ENCODE data around the gene BACH2. TPM values are rescaled to one million over a fixed set of nuclear protein-coding genes. Genes with fewer than 3 reads are reported as not detected.

BACH2 gene
- polyA plus RNA-seq, 1 donor from 2014 or later, result 45.5 TPM

- Histone ChIP-seq H3K9ac (ENCODE audit: low read length) (no peak overlapping the region), H3K27ac (ENCODE audit: low read length) (no peak overlapping the region), H3F3A (ENCODE audit: insufficient read depth, low read length, poor library complexity, severe bottlenecking) (peaks cover 5% of the 10 kb centered on the region), H3K4me3 (ENCODE audit: low read length) (no peak overlapping the region), H3K9me2 (ENCODE audit: insufficient read depth, low read length) (no peaks in the 10 kb centered on the region), H2AFZ (ENCODE audit: low read depth, low read length) (no peak overlapping the region), H4K20me1 (ENCODE audit: insufficient read depth) (no peaks in the 10 kb centered on the region), H3K9me3 (ENCODE audit: low read length) (no peaks in the 10 kb centered on the region), H3K36me3 (ENCODE audit: insufficient read depth, low read length) (no peaks in the 10 kb centered on the region), H3K4me2 (ENCODE audit: low read length) (no peak overlapping the region), H3K79me2 (replicated peaks; ENCODE audit: insufficient read depth, low read length) (no peaks in the 10 kb centered on the region), H3K27me3 (ENCODE audit: insufficient read depth, low read depth, low read length) (no peaks in the 10 kb centered on the region)
- no peak for TF ChIP-seq REST (IDR thresholded peaks at IDR 0.05; ENCODE audit: borderline replicate concordance)
- TF ChIP-seq CTCF (IDR thresholded peaks at IDR 0.05; ENCODE audit: poor library complexity, severe bottlenecking), result no peak
- TF ChIP-seq POLR2AphosphoS5 (IDR thresholded peaks at IDR 0.05), result no peak
- no peak for TF ChIP-seq EZH2 (IDR thresholded peaks at IDR 0.05; ENCODE audit: borderline replicate concordance, insufficient read depth, low read length, poor library complexity, severe bottlenecking)
Observed at GRCh38 chr6:90301816-90302215, 5.2 kb upstream of the BACH2 start.

- H3K9ac ChIP-seq (ENCODE audit: low read length), result no peak overlapping the region
- H3K4me3 ChIP-seq (ENCODE audit: low read length), result no peak overlapping the region
- no peak overlapping the region for H3K4me2 ChIP-seq (ENCODE audit: low read length)
- no peak for TF ChIP-seq EP300 (conservative IDR thresholded peaks at IDR 0.05; ENCODE audit: poor library complexity, severe bottlenecking)
- TF ChIP-seq SMC3 (conservative IDR thresholded peaks at IDR 0.05; ENCODE audit: poor library complexity), result no peak
- TF ChIP-seq CTCF (IDR thresholded peaks at IDR 0.05; ENCODE audit: poor library complexity, severe bottlenecking), result no peak
- no peak for TF ChIP-seq REST (IDR thresholded peaks at IDR 0.05; ENCODE audit: borderline replicate concordance)
- no peak for TF ChIP-seq TAF1 (IDR thresholded peaks at IDR 0.05; ENCODE audit: low read depth)
- TF ChIP-seq POLR2AphosphoS5 (IDR thresholded peaks at IDR 0.05), result no peak
- no peak for TF ChIP-seq EZH2 (IDR thresholded peaks at IDR 0.05; ENCODE audit: borderline replicate concordance, insufficient read depth, low read length, poor library complexity, severe bottlenecking)
- no peak for TF ChIP-seq RAD21 (conservative IDR thresholded peaks at IDR 0.05)
- no peak overlapping the region for H2AFZ ChIP-seq (ENCODE audit: low read depth, low read length)
- H4K20me1 ChIP-seq (ENCODE audit: insufficient read depth), result peaks cover 6% of the 10 kb centered on the region
- H3K9me2 ChIP-seq (ENCODE audit: insufficient read depth, low read length), result no peaks in the 10 kb centered on the region
- no peaks in the 10 kb centered on the region for H3K36me3 ChIP-seq (ENCODE audit: insufficient read depth, low read length)
- no peaks in the 10 kb centered on the region for H3K9me3 ChIP-seq (ENCODE audit: low read length)
- H3K27me3 ChIP-seq (ENCODE audit: insufficient read depth, low read depth, low read length), result no peaks in the 10 kb centered on the region
- no peak overlapping the region for H3K27ac ChIP-seq (ENCODE audit: low read length)
- peaks cover 5% of the 10 kb centered on the region for H3F3A ChIP-seq (ENCODE audit: insufficient read depth, low read length, poor library complexity, severe bottlenecking)
- H3K79me2 ChIP-seq (replicated peaks; ENCODE audit: insufficient read depth, low read length), result peaks cover 23% of the 10 kb centered on the region
Observed at GRCh38 chr6:90298459-90299053, 1.9 kb upstream of the BACH2 start.
